CD8-positive, alpha-beta memory T cell (primary cell): ENCODE measurements around the gene CLPSL2. TPM values are rescaled to one million over a fixed set of nuclear protein-coding genes. Genes with fewer than 3 reads are reported as not detected.

Experiments
- CTCF ChIA-PET: fragments of 350-600 bp; sonication (Branson Sonifier 250); formaldehyde crosslinking; loops from one replicate; lab custom pipeline; 2021; ENCODE audit warnings: antibody characterized with exemption; lab: Charles Lee
- POLR2A ChIA-PET: fragments of 350-600 bp; sonication (Branson Sonifier 250); formaldehyde crosslinking; loops from one replicate; lab custom pipeline; 2021; ENCODE audit warnings: antibody characterized with exemption; lab: Charles Lee
- DNase-seq, 5 donors: peaks; one replicate each; pipeline versions ENCODE4 v3.0.0 to v3.0.0-alpha.2; 2020 to 2022; ENCODE audit warnings: mixed read lengths in 1 of 5
- H3K27ac ChIP-seq: one replicate; pipeline ENCODE4 v1.7.0; 2013; ENCODE audit warnings: low read depth, mild to moderate bottlenecking, low read length, moderate library complexity
- H3K27me3 ChIP-seq: 2 replicates; pipeline ENCODE4 v1.7.0; 2013; ENCODE audit warnings: low read length, mild to moderate bottlenecking; ENCODE audit not compliant: insufficient read depth, poor library complexity, severe bottlenecking
- H3K36me3 ChIP-seq: 2 replicates; pipeline ENCODE4 v1.7.0; 2013; ENCODE audit warnings: mild to moderate bottlenecking, low read length, moderate library complexity; ENCODE audit not compliant: insufficient read depth
- H3K4me1 ChIP-seq: 2 replicates; pipeline ENCODE4 v1.7.0; 2013; ENCODE audit warnings: mild to moderate bottlenecking, low read length, moderate library complexity; ENCODE audit not compliant: insufficient read depth
- H3K4me3 ChIP-seq: 2 replicates; pipeline ENCODE4 v1.7.0; 2013; ENCODE audit warnings: mild to moderate bottlenecking, low read length
- H3K9me3 ChIP-seq: 2 replicates; pipeline ENCODE4 v1.7.0; 2013; ENCODE audit warnings: mild to moderate bottlenecking, low read length
- H3K27ac Mint-ChIP-seq, 8 donors: one replicate each; pipeline ENCODE4 v1.8.0; 2020 to 2021; ENCODE audit warnings: mixed read lengths in 8 of 8, mild to moderate bottlenecking in 6 of 8, inconsistent platforms in 3 of 8, moderate library complexity in 3 of 8
- H3K27me3 Mint-ChIP-seq, 2 donors: one replicate each; pipeline ENCODE4 v1.8.0; 2020 to 2021; ENCODE audit warnings: mixed read lengths in 2 of 2, mild to moderate bottlenecking in 1 of 2, moderate library complexity in 1 of 2
- H3K36me3 Mint-ChIP-seq, 3 donors: one replicate each; pipeline ENCODE4 v1.8.0; 2020 to 2021; ENCODE audit warnings: mixed read lengths in 3 of 3, inconsistent platforms in 1 of 3, mild to moderate bottlenecking in 1 of 3
- H3K4me1 Mint-ChIP-seq, 3 donors: one replicate each; pipeline ENCODE4 v1.8.0; 2020 to 2021; ENCODE audit warnings: mixed read lengths in 3 of 3, inconsistent platforms in 1 of 3, mild to moderate bottlenecking in 1 of 3
- H3K4me3 Mint-ChIP-seq, 7 donors: one replicate each; pipeline ENCODE4 v1.8.0; 2020 to 2021; ENCODE audit warnings: mixed read lengths in 7 of 7, mild to moderate bottlenecking in 6 of 7, moderate library complexity in 4 of 7, inconsistent platforms in 2 of 7
- H3K9me3 Mint-ChIP-seq, 5 donors: one replicate each; pipeline ENCODE4 v1.8.0; 2020 to 2022; ENCODE audit warnings: mixed read lengths in 5 of 5, mild to moderate bottlenecking in 3 of 5, moderate library complexity in 2 of 5, inconsistent platforms in 1 of 5
- polyA plus RNA-seq: library from polyadenylated mRNA; unstranded; fragments of 300-500 nt; fragmentation: Illumina TruSeq; gene quantifications from one replicate; pipeline ENCODE4 v1.2.3, GENCODE V29; 2021
- total RNA-seq, 2 experiments: library from RNA; stranded (reverse); gene quantifications; one replicate each; pipeline ENCODE4 v1.2.3, GENCODE V29; 2021

Gene CLPSL2
- total and polyA plus RNA-seq, 3 experiments from 2014 or later = not detected

GRCh38 chr6:35769211-35769610, 7.2 kb upstream of the CLPSL2 start:
- no peak overlapping the region for H3K4me3 Mint-ChIP-seq
- DNase-seq = no peak
- Histone ChIP-seq H3K27ac (no peak overlapping the region), H3K4me1 (no peaks in the 10 kb centered on the region), H3K9me3 (no peaks in the 10 kb centered on the region), H3K27me3 (peaks cover 5% of the 10 kb centered on the region), H3K4me3 (no peak overlapping the region), H3K36me3 (no peaks in the 10 kb centered on the region)
- peaks cover 0 to 4% (median 2%) of the 10 kb centered on the region in 3 donors for H3K4me1 Mint-ChIP-seq
- no peak overlapping the region for H3K27ac Mint-ChIP-seq
- no peaks in the 10 kb centered on the region for H3K36me3 Mint-ChIP-seq
- peaks cover 10 to 15% of the 10 kb centered on the region in 2 donors for H3K27me3 Mint-ChIP-seq
- ChIA-PET POLR2A (no interaction called here), CTCF (no interaction called here)
- no peaks in the 10 kb centered on the region for H3K9me3 Mint-ChIP-seq

GRCh38 chr6:35771343-35771627, 5.1 kb upstream of the CLPSL2 start:
- no peaks in the 10 kb centered on the region for H3K9me3 Mint-ChIP-seq
- peaks cover 0 to 3% (median 0%) of the 10 kb centered on the region in 3 donors for H3K36me3 Mint-ChIP-seq
- no peaks in the 10 kb centered on the region for H3K4me1 ChIP-seq
- H3K27me3 Mint-ChIP-seq = peaks cover 12 to 24% of the 10 kb centered on the region in 2 donors
- DNase-seq = no peak
- no peak overlapping the region for H3K4me3 ChIP-seq
- H3K36me3 ChIP-seq = no peaks in the 10 kb centered on the region
- H3K4me1 Mint-ChIP-seq = peaks cover 0 to 3% (median 0%) of the 10 kb centered on the region in 3 donors
- H3K27me3 ChIP-seq = peaks cover 9% of the 10 kb centered on the region
- ChIA-PET CTCF (interaction anchor here (0.6 kb wide), 1 partner anchor 162 kb away, joined by 3 read pairs; no protein-coding TSS in a partner anchor), POLR2A (no interaction called here)
- H3K27ac Mint-ChIP-seq = no peak overlapping the region
- H3K27ac ChIP-seq = no peak overlapping the region
- H3K4me3 Mint-ChIP-seq = no peak overlapping the region
- H3K9me3 ChIP-seq = no peaks in the 10 kb centered on the region

GRCh38 chr6:35774116-35774794, 2.1 kb upstream of the CLPSL2 start:
- CTCF ChIA-PET = no interaction called here
- H3K4me1 Mint-ChIP-seq = peaks cover 6 to 12% (median 10%) of the 10 kb centered on the region in 3 donors
- peaks cover 20 to 40% of the 10 kb centered on the region in 2 donors for H3K27me3 Mint-ChIP-seq
- H3K4me3 Mint-ChIP-seq = peak overlapping the region in 1 of 7 donors; percentile 32
- H3K27ac Mint-ChIP-seq = no peak overlapping the region
- Histone ChIP-seq H3K9me3 (no peaks in the 10 kb centered on the region), H3K4me3 (no peak overlapping the region), H3K36me3 (no peaks in the 10 kb centered on the region), H3K27me3 (peaks cover 14% of the 10 kb centered on the region), H3K27ac (no peak overlapping the region), H3K4me1 (no peaks in the 10 kb centered on the region)
- peaks cover 0 to 6% (median 2%) of the 10 kb centered on the region in 3 donors for H3K36me3 Mint-ChIP-seq
- DNase-seq = no peak
- POLR2A ChIA-PET = no interaction called here
- H3K9me3 Mint-ChIP-seq = no peaks in the 10 kb centered on the region

GRCh38 chr6:35775031-35775430, 1.4 kb upstream of the CLPSL2 start:
- Mint-ChIP-seq H3K27me3 (peaks cover 25 to 47% of the 10 kb centered on the region in 2 donors), H3K36me3 (peaks cover 0 to 6% (median 2%) of the 10 kb centered on the region in 3 donors), H3K4me3 (no peak overlapping the region), H3K27ac (peak overlapping the region in 1 of 8 donors; percentile 37), H3K4me1 (peaks cover 6 to 12% (median 10%) of the 10 kb centered on the region in 3 donors), H3K9me3 (no peaks in the 10 kb centered on the region)
- Histone ChIP-seq H3K4me1 (no peaks in the 10 kb centered on the region), H3K9me3 (no peaks in the 10 kb centered on the region), H3K36me3 (no peaks in the 10 kb centered on the region), H3K27me3 (peaks cover 14% of the 10 kb centered on the region), H3K27ac (no peak overlapping the region), H3K4me3 (no peak overlapping the region)
- DNase-seq = no peak
- CTCF ChIA-PET = no interaction called here
- POLR2A ChIA-PET = no interaction called here

- ChIA-PET POLR2A (no interaction called here), CTCF (no interaction called here)
- peaks cover 14% of the 10 kb centered on the region for H3K27me3 ChIP-seq
- Mint-ChIP-seq H3K9me3 (no peaks in the 10 kb centered on the region), H3K27ac (peak overlapping the region in 1 of 8 donors; percentile 29), H3K27me3 (peaks cover 27 to 52% of the 10 kb centered on the region in 2 donors), H3K4me3 (peak overlapping the region in 5 of 7 donors; percentile 38 to 69 (median 57)), H3K4me1 (peaks cover 6 to 12% (median 10%) of the 10 kb centered on the region in 3 donors), H3K36me3 (peaks cover 0 to 6% (median 2%) of the 10 kb centered on the region in 3 donors)
- H3K36me3 ChIP-seq = no peaks in the 10 kb centered on the region
- no peak overlapping the region for H3K4me3 ChIP-seq
- no peaks in the 10 kb centered on the region for H3K4me1 ChIP-seq
- no peaks in the 10 kb centered on the region for H3K9me3 ChIP-seq
- DNase-seq = no peak
- no peak overlapping the region for H3K27ac ChIP-seq
Observed at GRCh38 chr6:35777356-35778102, 1.1 kb downstream of the CLPSL2 start.

GRCh38 chr6:35778437-35778836, 2.0 kb downstream of the CLPSL2 start:
- CTCF ChIA-PET = no interaction called here
- H3K27me3 Mint-ChIP-seq = peaks cover 27 to 57% of the 10 kb centered on the region in 2 donors
- H3K4me3 Mint-ChIP-seq = peak overlapping the region in 1 of 7 donors; percentile 10
- Histone ChIP-seq H3K4me3 (no peak overlapping the region), H3K27me3 (peaks cover 14% of the 10 kb centered on the region), H3K36me3 (no peaks in the 10 kb centered on the region), H3K4me1 (no peaks in the 10 kb centered on the region), H3K9me3 (no peaks in the 10 kb centered on the region), H3K27ac (no peak overlapping the region)
- H3K4me1 Mint-ChIP-seq = peaks cover 6 to 12% (median 10%) of the 10 kb centered on the region in 3 donors
- DNase-seq = no peak
- no peaks in the 10 kb centered on the region for H3K9me3 Mint-ChIP-seq
- no peak overlapping the region for H3K27ac Mint-ChIP-seq
- POLR2A ChIA-PET = no interaction called here
- peaks cover 0 to 6% (median 2%) of the 10 kb centered on the region in 3 donors for H3K36me3 Mint-ChIP-seq

GRCh38 chr6:35780719-35781118, 4.3 kb downstream of the CLPSL2 start, which contains the start of gene CLPSL1:
TSS of gene CLPSL1 (plus strand) at chr6:35781019. CDS start at chr6:35781111, 92 bp downstream.
- no peak within 1 kb of the TSS for H3K4me3 ChIP-seq
- peaks cover 34 to 58% of the 10 kb centered on the region in 2 donors for H3K27me3 Mint-ChIP-seq
- H3K9me3 ChIP-seq = no peaks in the 10 kb centered on the region
- CTCF ChIA-PET = no interaction called here
- no peaks in the 10 kb centered on the region for H3K36me3 ChIP-seq
- POLR2A ChIA-PET = no interaction called here
- peaks cover 0 to 4% (median 2%) of the 10 kb centered on the region in 3 donors for H3K36me3 Mint-ChIP-seq
- H3K4me1 Mint-ChIP-seq = peaks cover 6 to 10% (median 10%) of the 10 kb centered on the region in 3 donors
- no peak within 1 kb of the TSS for H3K4me3 Mint-ChIP-seq
- no peaks in the 10 kb centered on the region for H3K9me3 Mint-ChIP-seq
- H3K27me3 ChIP-seq = peaks cover 8% of the 10 kb centered on the region
- H3K4me1 ChIP-seq = no peaks in the 10 kb centered on the region
- DNase-seq = no peak
- H3K27ac Mint-ChIP-seq = peak within 1 kb of the TSS in 1 of 8 donors; percentile 44
- H3K27ac ChIP-seq = no peak within 1 kb of the TSS

- no peak overlapping the region for H3K27ac Mint-ChIP-seq
- no peak overlapping the region for H3K4me3 Mint-ChIP-seq
- peaks cover 6 to 10% (median 9%) of the 10 kb centered on the region in 3 donors for H3K4me1 Mint-ChIP-seq
- no peaks in the 10 kb centered on the region for H3K9me3 ChIP-seq
- H3K36me3 ChIP-seq = no peaks in the 10 kb centered on the region
- CTCF ChIA-PET = no interaction called here
- H3K27me3 ChIP-seq = peaks cover 6% of the 10 kb centered on the region
- H3K9me3 Mint-ChIP-seq = no peaks in the 10 kb centered on the region
- H3K4me3 ChIP-seq = no peak overlapping the region
- DNase-seq = no peak
- H3K36me3 Mint-ChIP-seq = peaks cover 0 to 3% (median 2%) of the 10 kb centered on the region in 3 donors
- no peak overlapping the region for H3K27ac ChIP-seq
- no peaks in the 10 kb centered on the region for H3K4me1 ChIP-seq
- H3K27me3 Mint-ChIP-seq = peaks cover 31 to 58% of the 10 kb centered on the region in 2 donors
- POLR2A ChIA-PET = interaction anchor here (0.7 kb wide), 1 partner anchor 72 kb away, joined by 7 read pairs; no protein-coding TSS in a partner anchor
Observed at GRCh38 chr6:35781290-35781689, 4.9 kb downstream of the CLPSL2 start.
